ENCODE results near the gene CLEC16A.

The CLEC16A gene

DNA sequence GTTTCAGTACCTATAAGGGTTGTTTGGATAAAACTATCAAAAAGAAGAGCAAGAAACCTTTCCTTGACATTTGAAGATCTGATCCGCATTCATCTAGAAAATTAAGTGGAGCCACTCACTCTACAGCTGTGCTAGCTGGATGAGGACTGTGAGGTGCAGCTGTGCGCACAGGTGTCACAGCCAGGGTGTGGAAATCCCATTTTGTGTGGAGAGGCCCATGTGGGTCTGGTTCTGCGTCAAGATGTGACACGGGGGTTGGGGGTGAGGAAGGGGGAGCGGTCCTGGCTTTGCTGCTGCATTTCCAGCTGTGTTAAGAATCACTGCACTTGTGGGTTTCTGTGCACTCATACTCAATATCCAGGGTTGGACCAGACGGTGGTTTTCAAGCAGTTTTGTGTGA, 70.7 kb downstream of the CLEC16A start:
- Histone ChIP-seq H3K9me3 (ENCODE audit: control insufficient read depth, insufficient read depth, low read length) (no peaks in the 10 kb centered on the region), H3F3A (ENCODE audit: control insufficient read depth, insufficient read depth) (no peaks in the 10 kb centered on the region), H3K4me2 (ENCODE audit: low read length) (no peak overlapping the region), H3K79me2 (ENCODE audit: control insufficient read depth, low read length) (no peaks in the 10 kb centered on the region), H4K20me1 (ENCODE audit: control insufficient read depth, insufficient read depth, low read depth, low read length) (no peaks in the 10 kb centered on the region), H3K27ac (ENCODE audit: low read depth, low read length) (no peak overlapping the region), H3K36me3 (ENCODE audit: control insufficient read depth, low read length) (peaks cover 6% of the 10 kb centered on the region; the same call in 1 of the 2 replicates), H3K27me3 (ENCODE audit: control insufficient read depth, low read length) (no peaks in the 10 kb centered on the region), H3K4me1 (ENCODE audit: control insufficient read depth, low read length) (no peaks in the 10 kb centered on the region), H3K9me2 (replicated peaks; ENCODE audit: control insufficient read depth, low read length) (no peaks in the 10 kb centered on the region), H3K4me3 (ENCODE audit: low read length) (no peak overlapping the region)
- TF ChIP-seq, protein P1, sequence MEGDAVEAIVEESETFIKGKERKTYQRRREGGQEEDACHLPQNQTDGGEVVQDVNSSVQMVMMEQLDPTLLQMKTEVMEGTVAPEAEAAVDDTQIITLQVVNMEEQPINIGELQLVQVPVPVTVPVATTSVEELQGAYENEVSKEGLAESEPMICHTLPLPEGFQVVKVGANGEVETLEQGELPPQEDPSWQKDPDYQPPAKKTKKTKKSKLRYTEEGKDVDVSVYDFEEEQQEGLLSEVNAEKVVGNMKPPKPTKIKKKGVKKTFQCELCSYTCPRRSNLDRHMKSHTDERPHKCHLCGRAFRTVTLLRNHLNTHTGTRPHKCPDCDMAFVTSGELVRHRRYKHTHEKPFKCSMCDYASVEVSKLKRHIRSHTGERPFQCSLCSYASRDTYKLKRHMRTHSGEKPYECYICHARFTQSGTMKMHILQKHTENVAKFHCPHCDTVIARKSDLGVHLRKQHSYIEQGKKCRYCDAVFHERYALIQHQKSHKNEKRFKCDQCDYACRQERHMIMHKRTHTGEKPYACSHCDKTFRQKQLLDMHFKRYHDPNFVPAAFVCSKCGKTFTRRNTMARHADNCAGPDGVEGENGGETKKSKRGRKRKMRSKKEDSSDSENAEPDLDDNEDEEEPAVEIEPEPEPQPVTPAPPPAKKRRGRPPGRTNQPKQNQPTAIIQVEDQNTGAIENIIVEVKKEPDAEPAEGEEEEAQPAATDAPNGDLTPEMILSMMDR (IDR thresholded peaks at IDR 0.05; ENCODE audit: low read depth, low read length, poor library complexity, severe bottlenecking), result no peak
- TF ChIP-seq EZH2phosphoT487 (IDR thresholded peaks at IDR 0.05; ENCODE audit: borderline replicate concordance, low read length), result no peak

DNA sequence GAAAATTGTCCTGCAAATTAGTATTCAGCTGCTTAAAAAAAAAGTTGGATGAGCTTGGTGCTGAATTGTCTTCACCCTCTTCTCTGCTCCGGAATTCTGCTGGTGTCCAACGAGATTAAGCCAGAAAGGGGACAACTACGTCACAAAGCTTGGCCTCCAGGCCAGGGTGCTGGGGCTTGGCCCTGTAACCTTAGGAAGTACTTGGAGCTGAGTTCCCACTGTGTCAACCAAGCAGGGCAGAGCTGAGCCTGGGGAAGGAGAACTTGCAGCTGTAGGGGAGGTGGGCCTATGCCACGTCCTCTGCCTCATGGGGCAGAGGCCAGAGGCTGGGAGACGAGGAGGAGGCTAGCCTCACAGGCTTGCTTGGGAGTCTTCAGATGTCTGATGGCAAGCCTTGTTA, 71.2 kb downstream of the CLEC16A start:
- H3K9me2 ChIP-seq (replicated peaks; ENCODE audit: control insufficient read depth, low read length), result no peaks in the 10 kb centered on the region
- H3F3A ChIP-seq (ENCODE audit: control insufficient read depth, insufficient read depth), result no peaks in the 10 kb centered on the region
- H3K79me2 ChIP-seq (ENCODE audit: control insufficient read depth, low read length), result no peaks in the 10 kb centered on the region
- H3K4me3 ChIP-seq (ENCODE audit: low read length), result no peak overlapping the region
- H3K27me3 ChIP-seq (ENCODE audit: control insufficient read depth, low read length), result no peaks in the 10 kb centered on the region
- H4K20me1 ChIP-seq (ENCODE audit: control insufficient read depth, insufficient read depth, low read depth, low read length), result no peaks in the 10 kb centered on the region
- TF ChIP-seq EZH2phosphoT487 (IDR thresholded peaks at IDR 0.05; ENCODE audit: borderline replicate concordance, low read length), result no peak
- TF ChIP-seq, protein P1 (IDR thresholded peaks at IDR 0.05; ENCODE audit: low read depth, low read length, poor library complexity, severe bottlenecking), result no peak
- no peak overlapping the region for H3K4me2 ChIP-seq (ENCODE audit: low read length)
- peaks cover 6% of the 10 kb centered on the region; the same call in 1 of the 2 replicates for H3K36me3 ChIP-seq (ENCODE audit: control insufficient read depth, low read length)
- H3K9me3 ChIP-seq (ENCODE audit: control insufficient read depth, insufficient read depth, low read length), result no peaks in the 10 kb centered on the region
- H3K27ac ChIP-seq (ENCODE audit: low read depth, low read length), result no peak overlapping the region
- H3K4me1 ChIP-seq (ENCODE audit: control insufficient read depth, low read length), result no peaks in the 10 kb centered on the region

DNA sequence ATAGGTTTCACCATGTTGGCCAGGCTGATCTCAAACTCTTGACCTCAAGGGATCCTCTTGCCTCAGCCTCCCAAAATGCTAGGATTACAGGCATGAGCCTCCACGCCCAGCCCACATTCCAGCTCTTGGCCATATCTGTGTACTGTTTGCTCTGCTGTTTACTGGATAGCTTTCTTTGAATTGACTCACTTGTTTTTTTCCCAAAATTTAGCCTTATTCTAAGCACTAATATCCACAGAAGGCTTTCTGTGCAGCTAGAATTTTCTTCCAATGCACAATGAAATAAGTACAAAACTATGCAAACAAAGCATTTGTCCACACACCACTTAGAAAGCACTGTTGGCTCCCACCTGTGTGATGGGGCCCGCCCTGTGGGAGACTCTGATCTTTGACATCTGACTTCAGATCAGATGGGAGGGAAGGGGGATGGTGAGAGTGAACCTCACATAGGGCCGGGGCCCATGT, 72.2 kb downstream of the CLEC16A start:
- Histone ChIP-seq H3K27me3 (ENCODE audit: control insufficient read depth, low read length) (no peaks in the 10 kb centered on the region), H3K4me2 (ENCODE audit: low read length) (no peak overlapping the region), H3K4me1 (ENCODE audit: control insufficient read depth, low read length) (no peaks in the 10 kb centered on the region), H3K79me2 (ENCODE audit: control insufficient read depth, low read length) (no peaks in the 10 kb centered on the region), H3F3A (ENCODE audit: control insufficient read depth, insufficient read depth) (no peaks in the 10 kb centered on the region), H3K9me3 (ENCODE audit: control insufficient read depth, insufficient read depth, low read length) (no peaks in the 10 kb centered on the region), H3K27ac (ENCODE audit: low read depth, low read length) (no peak overlapping the region), H3K4me3 (ENCODE audit: low read length) (no peak overlapping the region), H3K36me3 (ENCODE audit: control insufficient read depth, low read length) (peaks cover 9% of the 10 kb centered on the region), H3K9me2 (replicated peaks; ENCODE audit: control insufficient read depth, low read length) (no peaks in the 10 kb centered on the region), H4K20me1 (ENCODE audit: control insufficient read depth, insufficient read depth, low read depth, low read length) (no peaks in the 10 kb centered on the region)
- TF ChIP-seq, protein P1 (IDR thresholded peaks at IDR 0.05; ENCODE audit: low read depth, low read length, poor library complexity, severe bottlenecking), result no peak
- TF ChIP-seq EZH2phosphoT487 (IDR thresholded peaks at IDR 0.05; ENCODE audit: borderline replicate concordance, low read length), result no peak
